Measurements from ENCODE around the gene PRR19.

Gene PRR19

GRCh38 chr19:42309686-42310085 is 7.8 kb downstream of the PRR19 start:
- in situ Hi-C loops (cut with MboI; ENCODE audit: low sequenced_read_pairs): loop anchor here (10.0 kb wide), 1 partner anchor 175 kb away; the partner anchor contains the start of gene POU2F2
- Histone ChIP-seq H3K4me1 (no peaks in the 10 kb centered on the region), H3K9me3 (no peaks in the 10 kb centered on the region), H3K4me3 (no peak overlapping the region), H3K27me3 (ENCODE audit: low read depth) (peaks cover 7% of the 10 kb centered on the region; the same call in 1 of the 2 replicates), H3K36me3 (replicated peaks) (no peaks in the 10 kb centered on the region)
- DNase-seq (ENCODE audit: low spot score in 2 of 2): no peak

- H3K4me1 ChIP-seq: no peaks in the 10 kb centered on the region
- no peak overlapping the region for H3K4me3 ChIP-seq
- in situ Hi-C loops (cut with MboI; ENCODE audit: low sequenced_read_pairs): no loop called here
- H3K27me3 ChIP-seq (ENCODE audit: low read depth): peaks cover 7% of the 10 kb centered on the region; the same call in 1 of the 2 replicates
- DNase-seq (ENCODE audit: low spot score in 2 of 2): no peak
- H3K36me3 ChIP-seq (replicated peaks): no peaks in the 10 kb centered on the region
- no peaks in the 10 kb centered on the region for H3K9me3 ChIP-seq
These were observed 9.7 kb downstream of the PRR19 start for GRCh38 chr19:42311657-42312056.

- Histone ChIP-seq H3K4me3 (no peak overlapping the region), H3K9me3 (no peaks in the 10 kb centered on the region), H3K27me3 (ENCODE audit: low read depth) (peaks cover 7% of the 10 kb centered on the region; the same call in 1 of the 2 replicates), H3K4me1 (no peaks in the 10 kb centered on the region), H3K36me3 (replicated peaks) (no peaks in the 10 kb centered on the region)
- in situ Hi-C loops (cut with MboI; ENCODE audit: low sequenced_read_pairs): no loop called here
- no peak for DNase-seq (ENCODE audit: low spot score in 2 of 2)
These were observed 10.4 kb downstream of the PRR19 start for GRCh38 chr19:42312370-42312769.

GRCh38 chr19:42313096-42313839 is 11.3 kb downstream of the PRR19 start, which contains the start of gene TMEM145:
Gene TMEM145, plus strand, starts transcription at chr19:42313309. Its CDS starts 68 bp downstream, at chr19:42313377.
- H3K4me3 ChIP-seq: peak within 1 kb of the TSS; percentile 42
- no peaks in the 10 kb centered on the region for H3K36me3 ChIP-seq (replicated peaks)
- peak; percentile 44 to 75 for DNase-seq (ENCODE audit: low spot score in 2 of 2)
- in situ Hi-C loops (cut with MboI; ENCODE audit: low sequenced_read_pairs): no loop called here
- H3K27me3 ChIP-seq (ENCODE audit: low read depth): peaks cover 7% of the 10 kb centered on the region; the same call in 1 of the 2 replicates
- H3K4me1 ChIP-seq: no peaks in the 10 kb centered on the region
- no peaks in the 10 kb centered on the region for H3K9me3 ChIP-seq

GRCh38 chr19:42313840-42314755 is 12.2 kb downstream of the PRR19 start:
- peaks cover 7% of the 10 kb centered on the region; the same call in 1 of the 2 replicates for H3K27me3 ChIP-seq (ENCODE audit: low read depth)
- DNase-seq (ENCODE audit: low spot score in 2 of 2): no peak
- peak overlapping the region; percentile 42 for H3K4me3 ChIP-seq
- H3K36me3 ChIP-seq (replicated peaks): no peaks in the 10 kb centered on the region
- H3K9me3 ChIP-seq: no peaks in the 10 kb centered on the region
- no peaks in the 10 kb centered on the region for H3K4me1 ChIP-seq
- in situ Hi-C loops (cut with MboI; ENCODE audit: low sequenced_read_pairs): no loop called here

GRCh38 chr19:42315024-42315423 is 13.1 kb downstream of the PRR19 start:
- peaks cover 7% of the 10 kb centered on the region; the same call in 1 of the 2 replicates for H3K27me3 ChIP-seq (ENCODE audit: low read depth)
- no peaks in the 10 kb centered on the region for H3K4me1 ChIP-seq
- H3K4me3 ChIP-seq: no peak overlapping the region
- no peak for DNase-seq (ENCODE audit: low spot score in 2 of 2)
- in situ Hi-C loops (cut with MboI; ENCODE audit: low sequenced_read_pairs): no loop called here
- no peaks in the 10 kb centered on the region for H3K36me3 ChIP-seq (replicated peaks)
- no peaks in the 10 kb centered on the region for H3K9me3 ChIP-seq

- in situ Hi-C loops (cut with MboI; ENCODE audit: low sequenced_read_pairs): no loop called here
These were observed 14.6 kb downstream of the PRR19 start for GRCh38 chr19:42316223-42317211.

GRCh38 chr19:42317535-42317934 is 15.6 kb downstream of the PRR19 start:
- Histone ChIP-seq H3K27me3 (ENCODE audit: low read depth) (peaks cover 7% of the 10 kb centered on the region; the same call in 1 of the 2 replicates), H3K4me3 (no peak overlapping the region), H3K4me1 (no peaks in the 10 kb centered on the region), H3K36me3 (replicated peaks) (no peaks in the 10 kb centered on the region), H3K9me3 (no peaks in the 10 kb centered on the region)
- in situ Hi-C loops (cut with MboI; ENCODE audit: low sequenced_read_pairs): no loop called here
- no peak for DNase-seq (ENCODE audit: low spot score in 2 of 2)

More at GRCh38 chr19:42316223-42317211, 14.6 kb downstream of the PRR19 start:
- no peaks in the 10 kb centered on the region for H3K4me1 ChIP-seq
- DNase-seq (ENCODE audit: low spot score in 2 of 2): no peak
- H3K36me3 ChIP-seq (replicated peaks): no peaks in the 10 kb centered on the region
- H3K9me3 ChIP-seq: no peaks in the 10 kb centered on the region
- H3K27me3 ChIP-seq (ENCODE audit: low read depth): peaks cover 7% of the 10 kb centered on the region; the same call in 1 of the 2 replicates
- H3K4me3 ChIP-seq: no peak overlapping the region

GRCh38 chr19:42322305-42322704 is 20.4 kb downstream of the PRR19 start:
- no peaks in the 10 kb centered on the region for H3K27me3 ChIP-seq (ENCODE audit: low read depth)
- no peaks in the 10 kb centered on the region for H3K9me3 ChIP-seq
- in situ Hi-C loops (cut with MboI; ENCODE audit: low sequenced_read_pairs): no loop called here
- no peak overlapping the region for H3K4me3 ChIP-seq
- no peak for DNase-seq (ENCODE audit: low spot score in 2 of 2)
- peaks cover 6% of the 10 kb centered on the region for H3K4me1 ChIP-seq
- H3K36me3 ChIP-seq (replicated peaks): peaks cover 3% of the 10 kb centered on the region; the same call in 1 of the 2 replicates

- Histone ChIP-seq H3K27me3 (ENCODE audit: low read depth) (no peaks in the 10 kb centered on the region), H3K4me3 (no peak overlapping the region), H3K36me3 (replicated peaks) (peaks cover 3% of the 10 kb centered on the region; the same call in 1 of the 2 replicates), H3K4me1 (peaks cover 10% of the 10 kb centered on the region), H3K9me3 (no peaks in the 10 kb centered on the region)
- no peak for DNase-seq (ENCODE audit: low spot score in 2 of 2)
- in situ Hi-C loops (cut with MboI; ENCODE audit: low sequenced_read_pairs): no loop called here
These were observed 21.5 kb downstream of the PRR19 start for GRCh38 chr19:42323473-42323851.

- H3K4me3 ChIP-seq: no peak overlapping the region
- in situ Hi-C loops (cut with MboI; ENCODE audit: low sequenced_read_pairs): no loop called here
- H3K9me3 ChIP-seq: no peaks in the 10 kb centered on the region
- no peaks in the 10 kb centered on the region for H3K27me3 ChIP-seq (ENCODE audit: low read depth)
- peaks cover 3% of the 10 kb centered on the region; the same call in 1 of the 2 replicates for H3K36me3 ChIP-seq (replicated peaks)
- DNase-seq (ENCODE audit: low spot score in 2 of 2): no peak
- H3K4me1 ChIP-seq: peaks cover 10% of the 10 kb centered on the region
These were observed 22.1 kb downstream of the PRR19 start for GRCh38 chr19:42323852-42324654.

GRCh38 chr19:42324655-42325307 is 22.8 kb downstream of the PRR19 start:
- DNase-seq (ENCODE audit: low spot score in 2 of 2): no peak
- Histone ChIP-seq H3K9me3 (no peaks in the 10 kb centered on the region), H3K36me3 (replicated peaks) (peaks cover 3% of the 10 kb centered on the region; the same call in 1 of the 2 replicates), H3K4me1 (peaks cover 10% of the 10 kb centered on the region), H3K4me3 (peak overlapping the region; percentile 7), H3K27me3 (ENCODE audit: low read depth) (no peaks in the 10 kb centered on the region)
- in situ Hi-C loops (cut with MboI; ENCODE audit: low sequenced_read_pairs): no loop called here
